GM21360 (cell line): ENCODE results near the gene BATF3.
"Not testable (repeated sequence)": the region's sequence is repeated elsewhere in the genome, so short reads cannot be mapped to it uniquely, and the experiment has no call there.

Experiments used
- ATAC-seq: cut with Tn5 transposase; IDR thresholded peaks from one replicate; pipeline ENCODE4 v1.9.1; 2021; ENCODE audit warnings: mild to moderate bottlenecking, moderate library complexity; ENCODE audit not compliant: unreplicated experiment

The BATF3 gene

GRCh38 chr1:212699625-212700222 is at the start of gene BATF3:
TSS of gene BATF3 (minus strand) at chr1:212699840. CDS start at chr1:212699762, 78 bp downstream.
- ATAC-seq: peak; percentile 17

GRCh38 chr1:212746546-212746945 is 46.9 kb upstream of the BATF3 start:
- no peak for ATAC-seq

GRCh38 chr1:212745303-212745702 is 45.7 kb upstream of the BATF3 start:
- no peak for ATAC-seq

GRCh38 chr1:212743901-212744475 is 44.3 kb upstream of the BATF3 start:
- no peak for ATAC-seq

GRCh38 chr1:212738330-212738729 is 38.7 kb upstream of the BATF3 start:
- ATAC-seq: no peak

- ATAC-seq: no peak
Measured at GRCh38 chr1:212737559-212737958, 37.9 kb upstream of the BATF3 start.

- no peak for ATAC-seq
Measured at GRCh38 chr1:212733109-212733508, 33.5 kb upstream of the BATF3 start.

GRCh38 chr1:212731630-212732029 is 32.0 kb upstream of the BATF3 start:
- no peak for ATAC-seq

- no peak for ATAC-seq
Measured at GRCh38 chr1:212728606-212729005, 29.0 kb upstream of the BATF3 start.

- ATAC-seq: no peak
Measured at GRCh38 chr1:212727386-212728181, 27.9 kb upstream of the BATF3 start.

- ATAC-seq: not testable (repeated sequence)
Measured at GRCh38 chr1:212724679-212725078, 25.0 kb upstream of the BATF3 start.

- no peak for ATAC-seq
Measured at GRCh38 chr1:212722270-212722957, 22.8 kb upstream of the BATF3 start.

GRCh38 chr1:212721388-212722247 is 22.0 kb upstream of the BATF3 start:
- ATAC-seq: no peak

GRCh38 chr1:212719633-212720032 is 20.0 kb upstream of the BATF3 start:
- no peak for ATAC-seq

- ATAC-seq: no peak
Measured at GRCh38 chr1:212718499-212718898, 18.9 kb upstream of the BATF3 start.

- no peak for ATAC-seq
Measured at GRCh38 chr1:212716161-212716560, 16.5 kb upstream of the BATF3 start.

GRCh38 chr1:212713465-212714136 is 14.0 kb upstream of the BATF3 start:
- no peak for ATAC-seq

GRCh38 chr1:212712451-212713303 is 13.0 kb upstream of the BATF3 start:
- ATAC-seq: no peak

GRCh38 chr1:212711974-212712373 is 12.3 kb upstream of the BATF3 start:
- not testable (repeated sequence) for ATAC-seq
